Measurements from ENCODE around the gene KCNH1.
"Not testable (repeated sequence)": the region's sequence is repeated elsewhere in the genome, so short reads cannot be mapped to it uniquely, and the experiment has no call there.

KCNH1 gene

GRCh38 chr1:210995931-210996330, 138.0 kb downstream of the KCNH1 start:
- not testable (repeated sequence) for DNase-seq

- no peak for DNase-seq
Observed at GRCh38 chr1:210992837-210993236, 141.1 kb downstream of the KCNH1 start.

DNA sequence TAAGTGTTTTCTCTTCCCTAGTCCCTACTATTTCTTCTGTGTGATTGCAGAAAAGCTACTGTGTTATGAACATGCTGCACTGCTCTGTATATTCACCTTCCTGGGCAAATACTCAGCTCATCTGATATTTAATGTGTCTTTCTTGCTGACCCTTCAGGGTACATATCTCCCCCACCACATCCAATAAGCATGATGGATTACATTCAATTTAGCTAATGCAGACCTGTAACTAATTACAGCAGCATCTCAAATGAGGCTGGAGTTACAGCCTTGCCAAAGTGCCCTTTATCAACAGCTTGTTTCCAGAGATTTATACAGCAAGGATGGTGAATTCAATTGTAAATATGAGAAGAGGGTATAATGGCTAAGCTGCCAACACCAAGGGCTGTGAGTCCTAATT, 144.0 kb downstream of the KCNH1 start:
- DNase-seq, result no peak

DNA sequence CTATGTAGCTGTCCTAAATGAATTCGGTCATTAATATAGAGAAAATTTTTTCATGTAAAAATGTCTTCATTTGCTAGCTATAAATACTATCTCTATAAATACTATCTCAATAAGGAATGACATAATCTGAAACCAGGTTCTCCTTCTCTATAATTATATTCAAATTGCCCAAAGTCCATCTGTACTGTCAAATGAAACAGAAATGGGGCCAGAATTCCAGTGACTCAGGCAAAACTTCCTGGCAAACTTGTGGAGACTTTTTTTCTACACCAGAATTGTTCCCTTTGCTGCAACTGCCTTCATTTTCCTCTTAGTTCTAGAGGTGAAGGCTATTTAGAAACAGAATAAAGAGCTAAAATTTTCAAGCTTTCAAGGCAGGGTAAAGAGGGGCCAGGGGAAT, 152.5 kb downstream of the KCNH1 start:
- no peak for DNase-seq

GRCh38 chr1:210980082-210980481, 153.9 kb downstream of the KCNH1 start:
- no peak for DNase-seq

DNA sequence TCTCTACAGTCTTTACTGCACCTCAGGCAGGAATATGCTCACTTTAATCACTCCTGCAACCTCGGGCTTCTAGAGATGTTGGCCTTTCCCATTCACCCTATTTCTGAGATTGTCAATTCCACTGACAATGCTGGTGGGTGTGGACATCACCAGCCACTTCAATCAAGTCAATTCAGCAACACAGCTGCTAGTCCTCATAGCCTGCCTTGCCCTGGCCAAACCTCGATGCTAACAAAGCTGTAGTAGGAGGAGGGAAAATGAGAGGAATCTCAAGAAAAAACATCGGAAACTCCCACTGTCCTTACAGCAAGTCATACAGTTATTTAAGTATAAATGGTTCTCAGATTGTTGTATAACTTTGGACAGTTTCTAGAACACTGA, 155.0 kb downstream of the KCNH1 start:
- no peak for DNase-seq

- DNase-seq, result no peak
Observed at GRCh38 chr1:210978316-210978973, 155.5 kb downstream of the KCNH1 start.

- DNase-seq, result no peak
Observed at GRCh38 chr1:210951279-210951678, 182.7 kb downstream of the KCNH1 start.

DNA sequence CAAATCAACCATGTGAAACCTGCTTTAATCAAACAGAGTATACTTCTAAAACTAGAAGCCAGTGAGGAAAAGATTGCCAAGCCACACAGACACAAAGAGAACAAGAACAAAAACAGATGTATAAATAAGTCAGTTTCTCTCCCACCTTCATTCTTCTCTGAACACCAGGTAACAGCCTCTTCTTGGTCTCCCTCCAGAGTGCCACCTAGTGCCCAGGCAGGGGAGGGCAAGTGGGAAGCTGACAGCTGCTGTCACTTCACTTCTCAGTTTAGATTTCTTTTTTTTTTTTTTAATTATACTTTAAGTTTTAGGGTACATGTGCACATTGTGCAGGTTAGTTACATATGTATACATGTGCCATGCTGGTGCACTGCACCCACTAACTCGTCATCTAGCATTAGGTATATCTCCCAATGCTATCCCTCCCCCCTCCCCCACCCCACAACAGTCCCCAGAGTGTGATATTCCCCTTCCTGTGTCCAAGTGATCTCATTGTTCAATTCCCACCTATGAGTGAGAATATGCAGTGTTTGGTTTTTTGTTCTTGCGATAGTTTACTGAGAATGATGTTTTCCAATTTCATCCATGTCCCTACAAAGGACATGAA, 183.9 kb downstream of the KCNH1 start:
- DNase-seq, result peak; percentile 27 to 32

- no peak for DNase-seq
Observed at GRCh38 chr1:210949489-210949888, 184.5 kb downstream of the KCNH1 start.

DNA sequence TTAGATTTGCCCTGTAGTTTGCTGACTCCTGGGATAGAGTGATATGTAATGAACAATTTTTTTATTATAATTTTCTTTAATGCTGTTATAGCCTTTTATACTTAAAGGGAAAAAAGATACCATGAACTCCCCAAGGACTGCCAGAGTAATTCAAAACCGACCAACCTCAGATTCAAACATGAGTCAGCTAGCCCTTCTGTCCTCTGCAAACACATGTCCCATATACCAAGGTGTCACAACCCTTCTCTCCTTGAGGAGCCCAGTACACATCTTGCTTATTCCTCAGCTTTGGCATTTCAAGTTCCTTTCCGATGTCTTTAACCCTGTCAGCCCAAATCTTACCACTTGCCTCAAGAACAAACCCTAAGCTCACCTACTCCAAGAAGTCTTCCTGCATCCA, 184.9 kb downstream of the KCNH1 start:
- no peak for DNase-seq

DNA sequence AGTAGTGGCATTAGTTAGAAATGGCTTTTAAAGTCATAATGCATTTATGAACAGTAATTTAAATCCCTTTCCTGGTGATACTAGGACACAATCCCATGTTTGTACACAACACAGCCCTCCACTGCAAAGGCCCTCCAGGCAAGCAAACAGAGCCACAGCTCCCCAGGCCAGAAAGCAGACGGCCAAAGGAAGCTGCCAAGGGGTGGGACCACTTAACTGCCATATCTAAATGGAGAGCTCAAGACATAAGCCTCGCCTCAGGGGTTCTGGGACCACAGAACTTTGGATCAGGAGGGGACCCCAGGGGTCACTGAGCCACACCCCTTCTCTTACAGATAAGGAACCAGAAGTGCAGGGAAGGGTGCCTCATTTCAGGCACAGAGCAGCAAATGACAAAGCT, 189.7 kb downstream of the KCNH1 start:
- DNase-seq, result no peak

- no peak for DNase-seq
Observed at GRCh38 chr1:210942513-210942912, 191.4 kb downstream of the KCNH1 start.

- no peak for DNase-seq
Observed at GRCh38 chr1:210940081-210940617, 193.8 kb downstream of the KCNH1 start.

DNA sequence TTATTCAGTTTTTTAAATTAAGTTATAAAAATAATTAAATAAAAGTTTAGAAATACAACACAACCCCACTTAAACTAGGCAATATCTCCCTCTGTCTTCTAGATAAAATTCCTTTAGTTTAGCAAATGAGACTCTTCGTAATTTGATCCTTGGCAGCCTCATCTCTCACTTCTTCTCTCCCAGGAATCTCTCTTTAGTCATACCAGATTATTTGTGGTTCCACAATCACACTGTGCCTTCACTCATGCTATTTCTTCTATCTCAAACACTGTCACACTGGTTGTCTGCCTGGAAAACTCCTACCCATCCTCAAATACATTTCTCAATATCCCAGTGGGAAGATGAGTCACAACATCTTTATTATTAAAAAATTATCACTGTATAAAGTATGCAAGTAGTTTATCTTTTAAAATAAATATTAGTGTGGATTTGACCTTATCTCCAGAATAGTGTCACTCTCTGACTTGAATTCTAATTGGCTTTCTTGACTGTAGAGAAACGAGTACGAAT, 195.5 kb downstream of the KCNH1 start:
- no peak for DNase-seq

DNA sequence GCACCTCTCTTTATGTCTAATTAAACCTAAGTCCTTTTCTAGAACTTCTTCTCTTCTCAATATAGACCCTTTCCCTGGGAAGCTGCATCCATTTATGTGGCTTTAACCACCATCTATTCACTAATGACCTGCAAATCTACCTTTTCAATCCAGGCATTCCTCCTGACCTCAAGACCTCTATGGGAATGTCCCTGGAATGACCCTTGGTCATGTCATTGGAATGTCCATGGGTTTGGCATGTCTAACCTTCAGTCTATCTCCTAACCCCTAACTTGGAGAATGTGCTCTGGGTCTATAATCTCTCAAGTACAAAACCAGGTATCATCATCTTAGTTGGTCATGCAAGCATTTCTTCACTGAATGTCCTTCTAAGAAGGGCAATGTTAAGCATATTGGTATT, 196.1 kb downstream of the KCNH1 start:
- no peak for DNase-seq

DNA sequence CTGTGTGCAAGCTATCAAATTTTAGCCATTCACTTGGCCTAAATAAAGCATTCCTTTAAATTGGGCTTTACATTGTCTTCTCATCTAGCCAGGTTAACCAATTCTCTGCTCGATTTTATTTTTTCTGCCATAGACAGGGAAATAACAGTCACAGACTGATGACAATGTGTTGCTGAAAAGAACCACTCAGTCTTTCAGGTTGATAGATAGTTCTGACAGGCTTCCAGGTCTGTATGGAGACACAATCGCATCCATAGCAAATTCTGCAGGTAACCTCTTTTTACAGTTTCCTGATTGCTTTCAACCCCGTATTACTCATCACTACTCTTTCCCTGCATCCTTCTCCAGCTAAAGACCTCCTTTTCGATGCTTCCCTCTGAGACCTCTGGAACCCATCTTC, 198.0 kb downstream of the KCNH1 start:
- no peak for DNase-seq

DNA sequence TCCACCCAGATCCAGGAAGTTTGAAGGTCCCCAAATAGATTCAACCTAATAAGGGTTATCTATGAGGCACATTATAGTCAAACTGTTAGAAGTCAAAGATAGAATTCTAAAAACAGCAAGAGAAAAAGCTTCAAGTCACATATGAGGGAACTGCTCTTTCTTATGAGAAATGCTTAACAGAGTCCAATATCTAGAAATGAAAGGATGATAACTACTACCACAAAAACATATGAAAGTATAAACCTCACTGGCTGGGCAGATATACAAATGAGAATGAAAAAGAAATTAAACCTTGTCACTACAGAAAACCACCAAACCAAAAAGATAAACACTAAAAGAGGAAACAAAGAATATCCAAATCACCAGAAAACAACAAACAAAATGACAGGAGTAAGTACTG, 201.8 kb downstream of the KCNH1 start:
- DNase-seq, result no peak

DNA sequence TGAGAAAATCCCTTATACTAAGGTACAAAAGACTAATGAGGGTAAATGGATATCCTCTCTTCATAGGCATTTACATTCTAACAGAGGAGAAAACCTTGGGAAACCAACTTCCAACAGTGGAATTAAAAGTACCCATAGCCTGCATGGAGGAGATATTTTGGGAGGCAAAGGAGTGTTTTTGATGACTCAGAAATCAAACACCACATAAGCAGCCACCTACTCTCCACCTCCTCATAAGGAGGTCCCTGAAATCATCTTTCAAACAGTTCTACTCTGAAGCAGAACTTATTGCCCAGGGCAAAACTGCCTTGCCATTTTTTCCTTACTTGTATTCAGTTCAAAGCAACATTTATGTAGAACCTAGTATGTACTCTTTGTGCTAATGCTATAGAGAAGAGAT, 211.3 kb downstream of the KCNH1 start:
- DNase-seq, result no peak

DNA sequence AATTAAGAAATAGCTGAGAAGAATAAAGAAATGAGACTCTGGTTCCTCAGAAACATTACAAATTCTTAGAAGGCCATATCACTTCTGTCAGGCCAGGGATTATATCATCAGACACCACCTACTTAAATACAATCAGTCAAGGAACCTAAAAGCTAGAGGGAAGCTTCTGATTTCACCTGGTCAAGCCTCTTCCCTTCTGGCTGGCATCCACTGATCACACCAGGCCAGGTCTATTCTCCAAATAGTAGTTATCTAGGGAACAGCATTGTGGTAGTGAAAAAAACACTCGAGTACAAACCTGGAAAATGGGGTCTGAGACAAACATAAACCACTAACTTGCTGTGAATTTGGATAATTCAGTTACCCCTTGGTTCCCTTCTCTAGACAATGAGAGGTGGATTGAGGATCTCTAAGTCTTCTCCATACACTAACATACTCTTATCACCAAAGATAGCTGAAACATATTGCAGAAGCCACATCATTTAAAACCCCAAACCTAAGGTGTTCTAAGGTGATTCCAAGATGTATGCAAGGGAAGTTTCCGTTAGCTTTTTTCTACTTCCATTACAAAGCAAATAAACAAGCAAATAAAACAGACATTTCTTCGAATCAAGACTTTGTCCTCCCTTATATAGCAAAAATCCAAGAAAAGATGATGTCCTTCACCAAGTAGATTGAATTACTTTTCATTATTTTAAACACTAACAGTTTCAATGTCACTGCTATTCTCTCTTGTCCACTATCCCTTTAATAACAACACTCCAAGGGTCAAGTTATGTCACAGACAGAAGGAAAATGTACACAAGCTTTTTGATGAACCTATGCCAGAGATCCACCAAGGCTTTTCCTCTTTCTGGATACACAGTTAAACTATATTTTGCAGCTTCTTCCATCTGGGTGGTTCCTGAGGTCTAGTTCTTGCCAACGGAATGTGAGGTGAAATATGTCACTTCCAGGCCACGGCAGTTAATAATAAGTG, 212.9 kb downstream of the KCNH1 start:
- no peak for DNase-seq

DNA sequence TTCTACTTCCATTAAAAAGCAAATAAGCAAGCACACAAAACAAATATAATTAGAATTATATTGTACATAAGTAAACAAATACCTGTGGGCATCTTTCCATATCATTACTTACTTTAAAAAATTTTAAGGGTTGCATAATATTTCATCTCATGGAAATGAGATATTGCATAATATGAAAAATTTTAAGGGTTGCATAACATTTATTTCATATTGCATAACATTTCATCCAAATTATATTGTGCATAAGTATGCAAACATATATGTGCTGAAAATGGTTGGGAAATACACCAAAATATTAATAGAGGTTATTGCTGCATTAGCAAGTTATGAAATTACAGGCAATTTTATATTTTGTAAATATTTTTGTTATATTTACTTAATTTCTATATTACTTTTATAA, 213.7 kb downstream of the KCNH1 start:
- no peak for DNase-seq

- DNase-seq, result no peak
Observed at GRCh38 chr1:210918893-210919292, 215.1 kb downstream of the KCNH1 start.

DNA sequence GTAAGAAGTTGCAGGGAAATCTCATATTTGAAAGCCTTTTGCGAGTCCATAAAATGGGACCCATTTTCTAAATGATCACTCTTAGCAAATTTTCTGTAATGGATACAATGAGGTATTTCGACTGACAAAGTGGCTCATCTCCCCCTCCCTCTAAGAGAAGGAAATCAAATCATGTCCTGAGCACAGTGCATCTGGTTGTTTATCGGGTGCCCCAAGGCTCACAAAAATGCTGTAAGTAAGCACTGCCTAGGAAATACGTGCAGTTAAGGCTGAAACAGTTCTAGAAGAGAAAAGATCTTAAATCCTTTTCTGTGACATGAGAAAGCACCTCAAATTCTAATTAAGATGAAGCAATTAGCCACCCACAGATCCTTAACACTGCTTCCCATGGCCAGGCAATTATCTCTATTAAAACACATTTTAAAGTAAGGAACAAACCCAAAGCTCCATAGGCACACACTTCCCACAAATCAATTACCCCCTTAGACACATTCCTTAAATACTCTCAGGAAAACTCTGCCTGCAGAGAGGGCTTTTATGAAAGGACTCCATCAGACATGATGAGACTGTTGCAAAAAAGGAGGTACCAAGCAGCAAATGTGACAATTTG, 216.3 kb downstream of the KCNH1 start:
- no peak for DNase-seq

Measured in activated CD4-positive, alpha-beta T cell treated with anti-CD3 and anti-CD28 coated beads, Interleukin-2, amount 50 U/mL, for 4 hours (primary cell).